H1 (cell line): ENCODE data around the gene CMBL. TPM values are rescaled to one million over a fixed set of nuclear protein-coding genes. Genes with fewer than 3 reads are reported as not detected.

Experiments
- BCL11A ChIP-seq, 2 experiments: IDR thresholded peaks; one replicate each; pipeline ENCODE4 v1.6.1; 2011; ENCODE audit warnings: low read depth in 2 of 2, low read length in 2 of 2, mild to moderate bottlenecking in 2 of 2
- BRCA1 ChIP-seq: IDR thresholded peaks from 2 replicates; pipeline ENCODE4 v1.6.1; 2012; ENCODE audit warnings: low read depth, low read length, improper control_type of control experiment
- CBX5 ChIP-seq: fragments of 300-800, 300-1000 bp; sonication (generic); IDR thresholded peaks from 2 replicates; pipeline ENCODE4 v1.7.1; 2016; ENCODE audit warnings: antibody characterized with exemption, low read length, low read depth
- CBX8 ChIP-seq: fragments of 300-800, 300-1000 bp; sonication (generic); IDR thresholded peaks from 2 replicates; pipeline ENCODE4 v1.7.1; 2016; ENCODE audit warnings: low read depth, low read length, borderline replicate concordance
- E2F6 ChIP-seq: IDR thresholded peaks from 2 replicates; pipeline ENCODE4 v1.6.1; 2012; ENCODE audit warnings: inconsistent platforms
- EP300 ChIP-seq, 2 experiments: IDR thresholded peaks; 1 replicate in 1 of 2; 2 replicates in 1 of 2; pipeline ENCODE4 v1.6.1; 2011 to 2012; ENCODE audit warnings: low read depth in 2 of 2, low read length in 2 of 2, mild to moderate bottlenecking in 2 of 2, borderline replicate concordance in 1 of 2, inconsistent platforms in 1 of 2, moderate library complexity in 1 of 2
- GTF2F1 ChIP-seq: IDR thresholded peaks from 2 replicates; pipeline ENCODE4 v1.6.1; 2012; ENCODE audit warnings: low read depth, low read length, improper control_type of control experiment, borderline replicate concordance
- HDAC2 ChIP-seq, 2 experiments: fragments of 300-600 bp in 1 of 2; sonication (generic) in 1 of 2; IDR thresholded peaks; 2 replicates each; pipeline ENCODE4 v1.6.1; 2011 to 2012; ENCODE audit warnings: low read depth in 2 of 2, low read length in 2 of 2, mild to moderate bottlenecking in 2 of 2, moderate library complexity in 2 of 2, borderline replicate concordance in 1 of 2, inconsistent platforms in 1 of 2
- MAFK ChIP-seq: IDR thresholded peaks from 2 replicates; pipeline ENCODE4 v1.6.1; 2012; ENCODE audit warnings: low read depth, mild to moderate bottlenecking, improper control_type of control experiment, low read length
- NANOG ChIP-seq: IDR thresholded peaks from 2 replicates; pipeline ENCODE4 v1.6.1; 2011; ENCODE audit warnings: low read length, low read depth, mild to moderate bottlenecking, inconsistent platforms; ENCODE audit not compliant: insufficient read depth, poor library complexity, severe bottlenecking
- PHF8 ChIP-seq: fragments of 200-600 bp; sonication (generic); conservative IDR thresholded peaks from 2 replicates; pipeline ENCODE4 v1.7.1; 2012; ENCODE audit warnings: low read depth, mild to moderate bottlenecking, inconsistent platforms, low read length, moderate library complexity
- POLR2AphosphoS5 ChIP-seq: IDR thresholded peaks from 2 replicates; pipeline ENCODE4 v1.6.1; 2011; ENCODE audit warnings: low read depth, low read length
- POU5F1 ChIP-seq: IDR thresholded peaks from 2 replicates; pipeline ENCODE4 v1.6.1; 2011; ENCODE audit warnings: low read depth, mild to moderate bottlenecking, low read length, moderate library complexity
- RAD21 ChIP-seq, 2 experiments: IDR thresholded peaks in 1 of 2; conservative IDR thresholded peaks in 1 of 2; 2 replicates each; pipeline ENCODE4 v1.6.1; 2011; ENCODE audit warnings: low read depth in 2 of 2, low read length in 2 of 2, improper control_type of control experiment in 1 of 2, inconsistent platforms in 1 of 2, mild to moderate bottlenecking in 1 of 2, moderate library complexity in 1 of 2
- RFX5 ChIP-seq: IDR thresholded peaks from 2 replicates; pipeline ENCODE4 v1.6.1; 2011; ENCODE audit warnings: low read depth, low read length, improper control_type of control experiment, borderline replicate concordance
- RNF2 ChIP-seq: fragments of 200-900, 300-1000 bp; sonication (generic); IDR thresholded peaks from 2 replicates; pipeline ENCODE4 v1.7.1; 2016; ENCODE audit warnings: borderline replicate concordance, low read depth, mild to moderate bottlenecking, antibody characterized with exemption, low read length; ENCODE audit not compliant: poor library complexity, severe bottlenecking; ENCODE audit errors: missing control alignments
- RXRA ChIP-seq: IDR thresholded peaks from 2 replicates; pipeline ENCODE4 v1.6.1; 2011; ENCODE audit warnings: low read depth, mild to moderate bottlenecking, low read length, moderate library complexity; ENCODE audit not compliant: insufficient read depth
- SAP30 ChIP-seq: fragments of 300-600 bp; sonication (generic); IDR thresholded peaks from 2 replicates; pipeline ENCODE4 v1.7.1; 2012; ENCODE audit warnings: low read length, moderate library complexity, mild to moderate bottlenecking, inconsistent platforms; ENCODE audit not compliant: insufficient read depth, insufficient replicate concordance
- SRF ChIP-seq: IDR thresholded peaks from 2 replicates; pipeline ENCODE4 v1.6.1; 2011; ENCODE audit warnings: mild to moderate bottlenecking, low read depth, low read length, moderate library complexity
- TAF1 ChIP-seq: IDR thresholded peaks from 2 replicates; pipeline ENCODE4 v1.6.1; 2011; ENCODE audit warnings: mild to moderate bottlenecking, low read depth, low read length
- TBP ChIP-seq: IDR thresholded peaks from 2 replicates; pipeline ENCODE4 v1.6.1; 2011; ENCODE audit warnings: low read depth, low read length, improper control_type of control experiment
- polyA plus RNA-seq, 7 experiments: library from polyadenylated mRNA; depleted of rRNA in 3 of 7; stranded (reverse) in 5 of 7; unstranded in 2 of 7; fragments of >200 nt in 5 of 7; fragments of 200-250 nt in 2 of 7; gene quantifications; 1 replicate in 5 of 7; 2 replicates in 1 of 7; 4 replicates in 1 of 7; pipeline versions ENCODE4 v1.2.1 to v1.2.3, GENCODE V29; 2011 to 2013; ENCODE audit warnings: missing spikeins in 2 of 7, mixed read lengths in 2 of 7
- total RNA-seq: library from RNA; stranded (reverse); fragmentation: NEBNext Ultra II Directional; extraction: Animal tissue kit (Norgen Biotek cat#: 25700); gene quantifications from 2 replicates; pipeline ENCODE4 v1.2.1, GENCODE V29; 2021

CMBL gene
- total and polyA plus RNA-seq, 2 of the 8 experiments (the other 6 are each of a cell fraction or from before 2014, with no cell fraction given): 27.9 to 32.1 TPM

- TF ChIP-seq POU5F1 (no peak), RAD21 (IDR thresholded peaks at IDR 0.05 in 1 of 2, conservative IDR thresholded peaks at IDR 0.05 in 1 of 2; ENCODE audit: low read depth in 2 of 2, low read length in 2 of 2) (no peak), TAF1 (peak; percentile 92), NANOG (no peak), SAP30 (no peak), HDAC2 (IDR thresholded peaks at IDR 0.05; ENCODE audit: borderline replicate concordance in 1 of 2, low read depth in 2 of 2, low read length in 2 of 2) (peak in 1 of 2 experiments; percentile 76; a peak in 2 of 4 replicates), POLR2AphosphoS5 (peak; percentile 92), RFX5 (no peak), CBX5 (no peak), BRCA1 (no peak), GTF2F1 (no peak), E2F6 (peak; percentile 75), RNF2 (no peak), RXRA (0 out of 2 replicates have a peak, but pooled peaks have one; percentile 5), BCL11A (IDR thresholded peaks at IDR 0.05; ENCODE audit: low read depth in 2 of 2, low read length in 2 of 2) (no peak), SRF (no peak), TBP (peak; percentile 78), MAFK (no peak; the same call in 1 of the 2 replicates), EP300 (IDR thresholded peaks at IDR 0.05; ENCODE audit: borderline replicate concordance in 1 of 2, low read depth in 2 of 2, low read length in 2 of 2) (peak in 1 of 2 experiments; percentile 77; a peak in 1 of 3 replicates), CBX8 (no peak), PHF8 (peak; percentile 87)
Observed at GRCh38 chr5:10353241-10354047, 45.7 kb upstream of the CMBL start, which contains the start of gene MARCHF6 (continued).
